ENCODE results near the gene TMEM132A.

DNA sequence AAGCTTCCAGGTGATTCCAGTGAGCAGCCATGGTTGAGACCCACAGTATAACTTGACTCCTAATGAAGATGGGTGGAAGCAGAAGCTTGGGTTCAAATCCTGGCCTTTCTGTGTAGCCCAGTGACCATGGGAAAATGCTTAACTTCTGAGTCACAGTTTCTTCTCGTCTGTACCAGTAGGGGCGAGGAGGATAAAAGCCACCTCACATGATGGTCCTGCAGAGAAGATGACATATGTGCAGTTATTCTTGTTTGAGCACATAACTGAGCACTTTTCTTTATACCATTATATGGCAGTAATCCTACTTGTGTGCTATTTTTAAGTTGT, 5.4 kb upstream of the TMEM132A start:
- no peak for TF ChIP-seq EZH2 (IDR thresholded peaks at IDR 0.05; ENCODE audit: borderline replicate concordance, low read depth, low read length, severe bottlenecking)
- TF ChIP-seq, protein P1, sequence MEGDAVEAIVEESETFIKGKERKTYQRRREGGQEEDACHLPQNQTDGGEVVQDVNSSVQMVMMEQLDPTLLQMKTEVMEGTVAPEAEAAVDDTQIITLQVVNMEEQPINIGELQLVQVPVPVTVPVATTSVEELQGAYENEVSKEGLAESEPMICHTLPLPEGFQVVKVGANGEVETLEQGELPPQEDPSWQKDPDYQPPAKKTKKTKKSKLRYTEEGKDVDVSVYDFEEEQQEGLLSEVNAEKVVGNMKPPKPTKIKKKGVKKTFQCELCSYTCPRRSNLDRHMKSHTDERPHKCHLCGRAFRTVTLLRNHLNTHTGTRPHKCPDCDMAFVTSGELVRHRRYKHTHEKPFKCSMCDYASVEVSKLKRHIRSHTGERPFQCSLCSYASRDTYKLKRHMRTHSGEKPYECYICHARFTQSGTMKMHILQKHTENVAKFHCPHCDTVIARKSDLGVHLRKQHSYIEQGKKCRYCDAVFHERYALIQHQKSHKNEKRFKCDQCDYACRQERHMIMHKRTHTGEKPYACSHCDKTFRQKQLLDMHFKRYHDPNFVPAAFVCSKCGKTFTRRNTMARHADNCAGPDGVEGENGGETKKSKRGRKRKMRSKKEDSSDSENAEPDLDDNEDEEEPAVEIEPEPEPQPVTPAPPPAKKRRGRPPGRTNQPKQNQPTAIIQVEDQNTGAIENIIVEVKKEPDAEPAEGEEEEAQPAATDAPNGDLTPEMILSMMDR (IDR thresholded peaks at IDR 0.05; ENCODE audit: borderline replicate concordance, extremely low read depth, low read length, poor library complexity, severe bottlenecking) = no peak

Measured in DND-41 (cell line).